Trophoblast cell (in vitro differentiated cells and primary cell): ENCODE data around the gene NFIX.
A peak's percentile ranks its signal among the peaks of the same experiment; 100 is the strongest.

ENCODE experiments used
- DNase-seq, 2 donors: peaks; one replicate each; pipeline ENCODE4 v3.0.0-alpha.2; 2016
- H2AFZ ChIP-seq: 2 replicates; pipeline ENCODE4 v1.6.1; 2013; ENCODE audit warnings: low read length, moderate library complexity, mild to moderate bottlenecking; ENCODE audit not compliant: insufficient read depth, poor library complexity
- H2AK5ac ChIP-seq: 2 replicates; pipeline ENCODE4 v1.6.1; 2013; ENCODE audit warnings: mild to moderate bottlenecking, low read length
- H2BK120ac ChIP-seq: 2 replicates; pipeline ENCODE4 v1.6.1; 2013; ENCODE audit warnings: low read length, mild to moderate bottlenecking, moderate library complexity; ENCODE audit not compliant: insufficient read depth, poor library complexity
- H2BK12ac ChIP-seq: 2 replicates; pipeline ENCODE4 v1.6.1; 2013; ENCODE audit warnings: mild to moderate bottlenecking, low read length, moderate library complexity
- H2BK5ac ChIP-seq: 2 replicates; pipeline ENCODE4 v1.6.1; 2013; ENCODE audit warnings: low read length, low read depth, moderate library complexity, mild to moderate bottlenecking; ENCODE audit not compliant: poor library complexity
- H3K14ac ChIP-seq: 2 replicates; pipeline ENCODE4 v1.6.1; 2013; ENCODE audit warnings: mild to moderate bottlenecking, low read length
- H3K18ac ChIP-seq: 2 replicates; pipeline ENCODE4 v1.6.1; 2013; ENCODE audit warnings: mild to moderate bottlenecking, low read length
- H3K23ac ChIP-seq: 2 replicates; pipeline ENCODE4 v1.6.1; 2013; ENCODE audit warnings: low read length
- H3K27ac ChIP-seq: 2 replicates; pipeline ENCODE4 v1.5.1; 2013; ENCODE audit warnings: low read depth, mild to moderate bottlenecking, inconsistent platforms, low read length, moderate library complexity
- H3K27me3 ChIP-seq: 2 replicates; pipeline ENCODE4 v1.6.1; 2013; ENCODE audit warnings: inconsistent platforms, mild to moderate bottlenecking, low read length, moderate library complexity; ENCODE audit not compliant: insufficient read depth
- H3K36me3 ChIP-seq, 2 experiments: 1 replicate in 1 of 2; 2 replicates in 1 of 2; pipeline ENCODE4 v1.6.1; 2013; ENCODE audit warnings: low read length in 2 of 2, mild to moderate bottlenecking in 2 of 2, moderate library complexity in 1 of 2; ENCODE audit not compliant: insufficient read depth in 2 of 2, control insufficient read depth in 1 of 2
- H3K4ac ChIP-seq: 2 replicates; pipeline ENCODE4 v1.6.1; 2013; ENCODE audit warnings: low read depth, mild to moderate bottlenecking, low read length, moderate library complexity
- H3K4me1 ChIP-seq, 2 experiments: 1 replicate in 1 of 2; 2 replicates in 1 of 2; pipeline ENCODE4 v1.6.1; 2013; ENCODE audit warnings: low read length in 2 of 2, mild to moderate bottlenecking in 2 of 2, moderate library complexity in 1 of 2; ENCODE audit not compliant: insufficient read depth in 2 of 2, control insufficient read depth in 1 of 2
- H3K4me2 ChIP-seq: 2 replicates; pipeline ENCODE4 v1.6.1; 2013; ENCODE audit warnings: inconsistent platforms, mild to moderate bottlenecking, low read length, moderate library complexity
- H3K4me3 ChIP-seq: 2 replicates; pipeline ENCODE4 v1.5.1; 2013; ENCODE audit warnings: mild to moderate bottlenecking, low read depth, low read length, inconsistent platforms
- H3K79me1 ChIP-seq: one replicate; pipeline ENCODE4 v1.6.1; 2013; ENCODE audit warnings: low read length
- H3K79me2 ChIP-seq: 2 replicates; pipeline ENCODE4 v1.6.1; 2013; ENCODE audit warnings: low read length, mild to moderate bottlenecking; ENCODE audit not compliant: control insufficient read depth, insufficient read depth, poor library complexity
- H3K9ac ChIP-seq: 2 replicates; pipeline ENCODE4 v1.6.1; 2013; ENCODE audit warnings: mild to moderate bottlenecking, low read length
- H3K9me3 ChIP-seq: 2 replicates; pipeline ENCODE4 v1.6.1; 2013; ENCODE audit warnings: low read depth, mild to moderate bottlenecking, control low read depth, inconsistent platforms, low read length; ENCODE audit not compliant: insufficient read depth
- H4K12ac ChIP-seq: 2 replicates; pipeline ENCODE4 v1.6.1; 2013; ENCODE audit warnings: low read depth, mild to moderate bottlenecking, low read length, moderate library complexity
- H4K8ac ChIP-seq: 2 replicates; pipeline ENCODE4 v1.6.1; 2013; ENCODE audit warnings: low read depth, mild to moderate bottlenecking, low read length, moderate library complexity
- H4K91ac ChIP-seq: one replicate; pipeline ENCODE4 v1.6.1; 2013; ENCODE audit warnings: low read depth, mild to moderate bottlenecking, low read length, moderate library complexity
- WGBS: extraction: QIAGEN DNeasy Blood & Tissue Kit; methylation state at CpG from one replicate; pipeline ENCODE4 v1.1.7; 2013; ENCODE audit warnings: missing lambda C conversion rate; ENCODE audit not compliant: insufficient read length, insufficient coverage; ENCODE audit errors: extremely low coverage; 5-methylcytosine and 5-hydroxymethylcytosine counted together

Gene NFIX

GRCh38 chr19:13032837-13033236, 37.6 kb downstream of the NFIX start:
- Histone ChIP-seq H3K18ac (no peak overlapping the region), H2BK120ac (no peak overlapping the region), H4K8ac (no peak overlapping the region), H2AK5ac (no peak overlapping the region), H2BK12ac (no peak overlapping the region), H3K79me1 (no peaks in the 10 kb centered on the region), H3K4ac (no peak overlapping the region), H3K79me2 (no peaks in the 10 kb centered on the region), H4K12ac (no peak overlapping the region), H2BK5ac (no peak overlapping the region), H2AFZ (no peak overlapping the region), H3K4me2 (no peak overlapping the region), H3K4me3 (no peak overlapping the region), H3K27ac (no peak overlapping the region), H3K27me3 (peaks cover 58% of the 10 kb centered on the region), H3K4me1 (peaks cover 10 to 12% of the 10 kb centered on the region in 2 experiments), H3K9ac (no peak overlapping the region), H3K23ac (no peak overlapping the region), H3K9me3 (no peaks in the 10 kb centered on the region), H4K91ac (no peak overlapping the region), H3K14ac (no peak overlapping the region), H3K36me3 (no peaks in the 10 kb centered on the region)
- DNase-seq: no peak
- WGBS: no CpG with 5 or more reads among the region's 13 CpGs

GRCh38 chr19:13033244-13033643, 38.0 kb downstream of the NFIX start:
- H3K4me3 ChIP-seq: no peak overlapping the region
- H3K14ac ChIP-seq: no peak overlapping the region
- no peaks in the 10 kb centered on the region for H3K36me3 ChIP-seq
- WGBS: no CpG with 5 or more reads among the region's 1 CpG
- H3K4me2 ChIP-seq: no peak overlapping the region
- no peak overlapping the region for H4K91ac ChIP-seq
- no peak for DNase-seq
- no peak overlapping the region for H3K18ac ChIP-seq
- no peaks in the 10 kb centered on the region for H3K9me3 ChIP-seq
- no peak overlapping the region for H2AFZ ChIP-seq
- no peaks in the 10 kb centered on the region for H3K79me1 ChIP-seq
- H4K12ac ChIP-seq: no peak overlapping the region
- H4K8ac ChIP-seq: no peak overlapping the region
- H3K23ac ChIP-seq: no peak overlapping the region
- no peaks in the 10 kb centered on the region for H3K79me2 ChIP-seq
- peaks cover 58% of the 10 kb centered on the region for H3K27me3 ChIP-seq
- no peak overlapping the region for H2AK5ac ChIP-seq
- H3K4ac ChIP-seq: no peak overlapping the region
- no peak overlapping the region for H3K27ac ChIP-seq
- no peak overlapping the region for H2BK12ac ChIP-seq
- H2BK120ac ChIP-seq: no peak overlapping the region
- no peak overlapping the region for H3K9ac ChIP-seq
- H2BK5ac ChIP-seq: no peak overlapping the region
- H3K4me1 ChIP-seq: peaks cover 10 to 12% of the 10 kb centered on the region in 2 experiments

GRCh38 chr19:13033819-13034611, 38.7 kb downstream of the NFIX start:
- Histone ChIP-seq H4K8ac (no peak overlapping the region), H3K9ac (no peak overlapping the region), H3K27ac (no peak overlapping the region), H2AK5ac (no peak overlapping the region), H4K91ac (no peak overlapping the region), H3K79me1 (no peaks in the 10 kb centered on the region), H3K14ac (no peak overlapping the region), H2AFZ (no peak overlapping the region), H3K23ac (no peak overlapping the region), H3K4me1 (peaks cover 10 to 12% of the 10 kb centered on the region in 2 experiments), H2BK12ac (no peak overlapping the region), H3K79me2 (no peaks in the 10 kb centered on the region), H2BK120ac (no peak overlapping the region), H3K27me3 (peaks cover 51% of the 10 kb centered on the region), H3K18ac (no peak overlapping the region), H3K9me3 (no peaks in the 10 kb centered on the region), H3K4me3 (no peak overlapping the region), H2BK5ac (no peak overlapping the region), H3K4ac (no peak overlapping the region), H4K12ac (no peak overlapping the region), H3K36me3 (no peaks in the 10 kb centered on the region), H3K4me2 (no peak overlapping the region)
- WGBS: no CpG with 5 or more reads among the region's 8 CpGs
- DNase-seq: peak in 1 of 2 donors; percentile 40

- Histone ChIP-seq H3K4me2 (no peak overlapping the region), H2BK12ac (no peak overlapping the region), H3K27ac (no peak overlapping the region), H3K27me3 (peaks cover 51% of the 10 kb centered on the region), H2BK5ac (no peak overlapping the region), H4K8ac (no peak overlapping the region), H3K18ac (no peak overlapping the region), H2BK120ac (no peak overlapping the region), H4K91ac (no peak overlapping the region), H3K79me2 (no peaks in the 10 kb centered on the region), H3K23ac (no peak overlapping the region), H3K4me3 (no peak overlapping the region), H4K12ac (no peak overlapping the region), H2AK5ac (no peak overlapping the region), H3K9ac (no peak overlapping the region), H3K4me1 (peaks cover 10 to 12% of the 10 kb centered on the region in 2 experiments), H2AFZ (no peak overlapping the region), H3K79me1 (no peaks in the 10 kb centered on the region), H3K9me3 (no peaks in the 10 kb centered on the region), H3K36me3 (no peaks in the 10 kb centered on the region), H3K14ac (no peak overlapping the region), H3K4ac (no peak overlapping the region)
- no peak for DNase-seq
- no CpG with 5 or more reads among the region's 8 CpGs for WGBS
Measured at GRCh38 chr19:13034636-13035035, 39.4 kb downstream of the NFIX start.
